ENCODE results near the gene FRAS1.
"Not testable (repeated sequence)": the region's sequence is repeated elsewhere in the genome, so short reads cannot be mapped to it uniquely, and the experiment has no call there.

FRAS1 gene

DNA sequence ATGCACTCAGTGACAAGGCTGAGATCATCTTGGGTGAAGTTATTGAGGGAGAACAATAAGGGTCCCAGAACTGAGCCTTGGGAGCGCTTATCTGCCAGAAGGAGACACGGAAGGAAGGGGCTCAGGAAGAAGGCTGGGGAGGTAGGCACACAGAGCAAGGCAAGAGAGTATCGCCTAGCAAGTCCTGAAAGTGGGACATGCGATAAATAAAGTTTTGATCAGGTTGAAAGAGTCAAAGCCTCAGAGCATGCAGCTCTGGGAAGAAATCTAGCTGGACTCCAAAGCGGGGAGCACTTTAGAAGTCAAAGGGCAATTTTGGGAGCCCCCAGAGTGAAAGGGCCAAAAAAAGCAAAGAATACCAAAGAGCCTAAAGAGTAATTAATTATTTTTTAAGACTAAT lies 476.7 kb downstream of the FRAS1 start:
- DNase-seq (ENCODE audit: insufficient read length, low spot score), result no peak
- no peak for FAIRE-seq
- no peak for TF ChIP-seq TAF1 (IDR thresholded peaks at IDR 0.05; ENCODE audit: low read depth, low read length)
- no peak for TF ChIP-seq POU2F2 (IDR thresholded peaks at IDR 0.05; ENCODE audit: low read depth, low read length)
- no peak for TF ChIP-seq PAX5 (IDR thresholded peaks at IDR 0.05; ENCODE audit: insufficient read depth, low read length, severe bottlenecking)
- TF ChIP-seq POLR2AphosphoS5 (IDR thresholded peaks at IDR 0.05; ENCODE audit: low read depth, low read length), result no peak
- TF ChIP-seq POLR2A (IDR thresholded peaks at IDR 0.05; ENCODE audit: low read depth, low read length), result no peak
- TF ChIP-seq SPI1 (IDR thresholded peaks at IDR 0.05; ENCODE audit: low read depth, low read length), result no peak

DNA sequence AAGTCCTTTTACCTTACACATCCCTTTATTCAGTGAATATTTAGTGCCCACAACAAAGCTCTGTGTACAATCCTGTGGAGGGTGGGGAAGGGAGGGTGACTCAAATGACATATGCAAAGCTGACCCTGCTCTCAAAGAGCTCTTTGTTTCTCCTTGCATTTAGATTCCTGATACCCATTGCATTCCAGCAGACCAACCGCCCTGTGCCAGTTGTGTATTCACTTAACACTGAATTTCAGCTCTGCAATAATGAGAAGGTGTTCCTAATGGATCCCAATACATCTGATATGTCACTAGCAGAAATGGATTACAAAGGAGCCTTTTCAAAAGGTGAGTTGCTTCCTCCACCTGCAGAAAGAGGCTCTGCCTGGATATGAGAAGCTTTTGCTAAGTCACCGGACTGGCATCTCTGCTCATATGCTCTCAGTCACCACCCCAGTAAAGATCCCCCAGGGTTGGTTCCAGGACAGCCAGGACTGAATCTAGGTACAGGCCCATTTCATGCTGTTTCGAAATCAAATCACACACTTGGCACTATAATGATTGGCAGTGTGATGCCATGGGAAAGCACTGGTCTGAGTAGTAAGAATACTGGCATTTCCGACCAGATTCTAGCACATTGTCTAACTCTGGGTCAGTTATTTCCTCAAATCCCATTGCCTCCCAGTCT lies 477.3 kb downstream of the FRAS1 start:
- DNase-seq (ENCODE audit: insufficient read length, low spot score) (no peak), FAIRE-seq (no peak)
- no peak for TF ChIP-seq SPI1 (IDR thresholded peaks at IDR 0.05; ENCODE audit: low read depth, low read length)
- TF ChIP-seq TAF1 (IDR thresholded peaks at IDR 0.05; ENCODE audit: low read depth, low read length), result no peak
- TF ChIP-seq POLR2AphosphoS5 (IDR thresholded peaks at IDR 0.05; ENCODE audit: low read depth, low read length), result no peak
- TF ChIP-seq POU2F2 (IDR thresholded peaks at IDR 0.05; ENCODE audit: low read depth, low read length), result no peak
- TF ChIP-seq PAX5 (IDR thresholded peaks at IDR 0.05; ENCODE audit: insufficient read depth, low read length, severe bottlenecking), result no peak
- TF ChIP-seq POLR2A (IDR thresholded peaks at IDR 0.05; ENCODE audit: low read depth, low read length), result no peak

DNA sequence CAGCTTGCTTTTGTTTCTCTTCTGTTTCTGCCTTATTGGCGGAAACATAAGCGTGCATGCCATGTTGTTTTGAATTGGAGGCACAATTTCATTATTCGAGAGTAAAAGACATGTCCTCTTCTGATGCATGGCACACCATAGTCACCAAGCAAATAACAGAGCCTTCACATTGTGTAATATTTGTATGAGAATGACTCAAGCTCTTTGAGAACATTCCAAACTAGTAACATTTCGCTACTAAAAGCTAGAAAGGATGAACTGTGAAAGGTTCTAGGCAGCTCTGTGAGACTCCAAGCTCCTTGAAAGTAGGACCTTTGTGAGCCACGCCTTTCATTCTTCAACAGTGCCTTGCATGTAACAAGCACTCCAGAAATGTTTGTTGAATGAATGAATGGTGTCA lies 485.2 kb downstream of the FRAS1 start:
- no peak for FAIRE-seq
- no peak for DNase-seq (ENCODE audit: insufficient read length, low spot score)
- TF ChIP-seq PAX5 (IDR thresholded peaks at IDR 0.05; ENCODE audit: insufficient read depth, low read length, severe bottlenecking), result no peak
- no peak for TF ChIP-seq POU2F2 (IDR thresholded peaks at IDR 0.05; ENCODE audit: low read depth, low read length)
- TF ChIP-seq POLR2AphosphoS5 (IDR thresholded peaks at IDR 0.05; ENCODE audit: low read depth, low read length), result no peak
- TF ChIP-seq TAF1 (IDR thresholded peaks at IDR 0.05; ENCODE audit: low read depth, low read length), result no peak
- no peak for TF ChIP-seq POLR2A (IDR thresholded peaks at IDR 0.05; ENCODE audit: low read depth, low read length)
- no peak for TF ChIP-seq SPI1 (IDR thresholded peaks at IDR 0.05; ENCODE audit: low read depth, low read length)

- TF ChIP-seq POLR2AphosphoS5 (IDR thresholded peaks at IDR 0.05; ENCODE audit: low read depth, low read length) (no peak), POLR2A (IDR thresholded peaks at IDR 0.05; ENCODE audit: low read depth, low read length) (no peak), POU2F2 (IDR thresholded peaks at IDR 0.05; ENCODE audit: low read depth, low read length) (no peak), SPI1 (IDR thresholded peaks at IDR 0.05; ENCODE audit: low read depth, low read length) (no peak), TAF1 (IDR thresholded peaks at IDR 0.05; ENCODE audit: low read depth, low read length) (no peak), PAX5 (IDR thresholded peaks at IDR 0.05; ENCODE audit: insufficient read depth, low read length, severe bottlenecking) (no peak)
- FAIRE-seq (no peak), DNase-seq (ENCODE audit: insufficient read length, low spot score) (no peak)
These were observed 486.5 kb downstream of the FRAS1 start for GRCh38 chr4:78543424-78544125.

GRCh38 chr4:78544678-78545077 lies 487.6 kb downstream of the FRAS1 start:
- DNase-seq (ENCODE audit: insufficient read length, low spot score), result no peak
- FAIRE-seq, result no peak
- TF ChIP-seq TAF1 (IDR thresholded peaks at IDR 0.05; ENCODE audit: low read depth, low read length), result no peak
- TF ChIP-seq SPI1 (IDR thresholded peaks at IDR 0.05; ENCODE audit: low read depth, low read length), result no peak
- no peak for TF ChIP-seq POLR2AphosphoS5 (IDR thresholded peaks at IDR 0.05; ENCODE audit: low read depth, low read length)
- TF ChIP-seq POLR2A (IDR thresholded peaks at IDR 0.05; ENCODE audit: low read depth, low read length), result no peak
- TF ChIP-seq POU2F2 (IDR thresholded peaks at IDR 0.05; ENCODE audit: low read depth, low read length), result no peak
- TF ChIP-seq PAX5 (IDR thresholded peaks at IDR 0.05; ENCODE audit: insufficient read depth, low read length, severe bottlenecking), result no peak

- no peak for TF ChIP-seq SPI1 (IDR thresholded peaks at IDR 0.05; ENCODE audit: low read depth, low read length)
- FAIRE-seq (no peak), DNase-seq (ENCODE audit: insufficient read length, low spot score) (no peak)
These were observed 488.4 kb downstream of the FRAS1 start for GRCh38 chr4:78545275-78546246.

- not testable (repeated sequence) for DNase-seq (ENCODE audit: insufficient read length, low spot score); FAIRE-seq
These were observed 490.8 kb downstream of the FRAS1 start for GRCh38 chr4:78547899-78548298.

DNA sequence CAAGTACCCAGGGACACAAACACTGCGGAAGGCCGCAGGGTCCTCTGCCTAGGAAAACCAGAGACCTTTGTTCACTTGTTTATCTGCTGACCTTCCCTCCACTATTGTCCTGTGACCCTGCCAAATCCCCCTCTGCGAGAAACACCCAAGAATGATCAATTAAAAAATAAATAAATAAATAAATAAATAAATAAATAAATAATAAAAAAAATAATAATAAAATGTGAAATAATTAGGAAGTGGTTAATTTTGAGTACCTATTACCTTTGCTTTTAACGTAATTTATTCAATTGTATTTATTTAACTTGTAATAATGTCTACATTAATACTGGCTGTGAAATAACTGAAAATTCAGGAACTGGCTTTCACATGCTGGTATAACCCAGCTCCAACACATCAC lies 491.8 kb downstream of the FRAS1 start:
- FAIRE-seq; DNase-seq (ENCODE audit: insufficient read length, low spot score): not testable (repeated sequence)

DNA sequence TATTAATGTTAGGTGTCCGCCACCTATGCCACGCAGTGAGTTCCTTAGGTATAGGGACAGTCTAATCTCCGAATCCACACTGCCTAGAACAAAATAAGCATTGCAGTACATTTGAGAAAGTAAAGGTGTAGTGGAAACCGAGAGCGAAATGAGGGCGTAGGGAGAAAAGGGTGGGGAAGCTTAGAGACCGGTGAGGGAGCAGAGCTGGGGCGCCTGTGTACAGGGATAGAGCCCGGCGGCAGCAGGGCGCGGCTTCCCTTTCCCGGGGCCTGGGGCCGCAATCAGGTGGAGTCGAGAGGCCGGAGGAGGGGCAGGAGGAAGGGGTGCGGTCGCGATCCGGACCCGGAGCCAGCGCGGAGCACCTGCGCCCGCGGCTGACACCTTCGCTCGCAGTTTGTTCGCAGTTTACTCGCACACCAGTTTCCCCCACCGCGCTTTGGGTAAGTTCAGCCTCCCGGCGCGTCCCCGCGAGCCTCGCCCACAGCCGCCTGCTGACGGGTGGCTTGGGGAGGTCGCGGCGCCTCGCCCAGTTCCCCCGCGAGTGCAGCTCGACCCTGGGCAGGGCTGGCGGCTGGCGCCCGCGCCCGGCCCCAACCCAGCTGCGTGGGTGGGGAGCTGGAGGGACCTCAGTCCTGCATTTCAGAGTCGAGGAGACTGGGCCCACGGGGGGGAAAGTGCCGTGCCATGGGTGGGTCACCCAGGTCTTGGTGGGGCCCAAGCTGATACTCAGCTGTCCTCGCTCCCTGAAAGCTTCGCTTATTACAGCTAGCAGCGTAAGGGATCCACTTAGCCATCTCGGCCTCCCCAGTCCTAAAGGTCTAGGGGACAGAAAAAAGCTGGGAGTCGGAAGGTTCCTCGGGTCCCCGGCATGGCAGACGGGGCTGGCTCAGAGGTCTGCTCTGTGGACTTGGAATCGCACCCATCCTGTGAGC lies 494.6 kb downstream of the FRAS1 start, which contains the start of gene ANXA3:
TSS of gene ANXA3 (plus strand) at position 351 of the 932 bp plus-strand sequence. CDS start 2,704 bp downstream, outside the sequence.
- FAIRE-seq (peak; percentile 45), DNase-seq (ENCODE audit: insufficient read length, low spot score) (peak; percentile 37)
- TF ChIP-seq PAX5 (IDR thresholded peaks at IDR 0.05; ENCODE audit: insufficient read depth, low read length, severe bottlenecking), result no peak
- no peak for TF ChIP-seq TAF1 (IDR thresholded peaks at IDR 0.05; ENCODE audit: low read depth, low read length)
- TF ChIP-seq POLR2AphosphoS5 (IDR thresholded peaks at IDR 0.05; ENCODE audit: low read depth, low read length), result no peak
- no peak for TF ChIP-seq POLR2A (IDR thresholded peaks at IDR 0.05; ENCODE audit: low read depth, low read length)
- TF ChIP-seq POU2F2 (IDR thresholded peaks at IDR 0.05; ENCODE audit: low read depth, low read length), result no peak

All from GM12891 (cell line).